OCI-LY7 (cell line): Measurements from ENCODE around the gene FMN2. TPM values are rescaled to one million over a fixed set of nuclear protein-coding genes. Genes with fewer than 3 reads are reported as not detected.

Experiments
- BruUV-seq: library from RNA; stranded (reverse); fragments of 400-500 nt; replicated peaks from 2 replicates; lab custom pipeline; 2021; lab: Mats Ljungman, UMichigan
- CTCF ChIA-PET: fragments of 300-600 bp; sonication (Branson Sonifier 250); formaldehyde crosslinking; loops from one replicate; lab custom pipeline; 2022; ENCODE audit warnings: antibody characterized with exemption; ENCODE audit not compliant: unreplicated experiment; lab: Charles Lee
- POLR2A ChIA-PET: fragments of 300-600 bp; sonication (Branson Sonifier 250); formaldehyde crosslinking; loops from one replicate; lab custom pipeline; 2022; ENCODE audit warnings: antibody characterized with exemption; lab: Charles Lee
- DNase-seq: peaks from one replicate; pipeline ENCODE4 v3.0.0-alpha.2; 2015; ENCODE audit warnings: low spot score
- H2AFZ ChIP-seq: fragments of 200-600 bp; sonication (generic), shearing (Covaris generic); 2 replicates; pipeline ENCODE4 v1.6.1; 2014; ENCODE audit warnings: mild to moderate bottlenecking, antibody characterized with exemption, low read length, moderate library complexity
- H3K27ac ChIP-seq: fragments of 200-600 bp; sonication (generic); 2 replicates; pipeline ENCODE4 v1.5.1; 2014; ENCODE audit warnings: mixed run types, low read depth, mild to moderate bottlenecking, moderate library complexity, low read length, inconsistent platforms; ENCODE audit not compliant: poor library complexity, severe bottlenecking
- H3K36me3 ChIP-seq: fragments of 200-600 bp; sonication (generic); 2 replicates; pipeline ENCODE4 v1.6.1; 2014; ENCODE audit warnings: mild to moderate bottlenecking, antibody characterized with exemption, low read length, moderate library complexity, mixed read lengths; ENCODE audit not compliant: insufficient read depth
- H3K4me1 ChIP-seq: fragments of 200-600 bp; sonication (generic); 2 replicates; pipeline ENCODE4 v1.5.1; 2014; ENCODE audit warnings: mild to moderate bottlenecking, low read length; ENCODE audit not compliant: insufficient read depth, poor library complexity, severe bottlenecking
- H3K4me2 ChIP-seq: fragments of 200-600 bp; sonication (generic); 2 replicates; pipeline ENCODE4 v1.6.1; 2014; ENCODE audit warnings: mild to moderate bottlenecking, low read length
- H3K4me3 ChIP-seq: fragments of 200-600 bp; sonication (generic); 2 replicates; pipeline ENCODE4 v1.5.1; 2014; ENCODE audit warnings: mild to moderate bottlenecking, low read depth, low read length; ENCODE audit not compliant: poor library complexity, severe bottlenecking
- H3K79me2 ChIP-seq: fragments of 200-600 bp; sonication (generic); 2 replicates; pipeline ENCODE4 v1.6.1; 2016; ENCODE audit warnings: low read depth, mild to moderate bottlenecking, low read length, moderate library complexity, mixed read lengths; ENCODE audit not compliant: insufficient read depth
- H3K9me2 ChIP-seq: fragments of 200-600 bp; sonication (generic); 2 replicates; pipeline ENCODE4 v1.6.1; 2016; ENCODE audit warnings: mild to moderate bottlenecking, low read length, mixed read lengths; ENCODE audit not compliant: insufficient read depth
- H3K9me3 ChIP-seq: fragments of 200-600 bp; sonication (generic); 2 replicates; pipeline ENCODE4 v1.6.1; 2014; ENCODE audit warnings: mild to moderate bottlenecking, mixed run types, low read length, mixed read lengths
- H4K20me1 ChIP-seq: fragments of 200-600 bp; sonication (generic); 2 replicates; pipeline ENCODE4 v1.6.1; 2014; ENCODE audit warnings: mild to moderate bottlenecking, antibody characterized with exemption, low read length, moderate library complexity, mixed read lengths; ENCODE audit not compliant: insufficient read depth
- EZH2phosphoT487 ChIP-seq: fragments of 200-600 bp; sonication (generic); IDR thresholded peaks from 2 replicates; pipeline ENCODE4 v1.6.1; 2018; ENCODE audit warnings: low read depth, borderline replicate concordance, mild to moderate bottlenecking, mixed run types, antibody characterized with exemption, low read length, moderate library complexity, mixed read lengths
- intact Hi-C: fragments of 100-400 bp; cut with micrococcal nuclease; formaldehyde crosslinking; loops from one replicate; pipeline ENCODE4 v1.10.0; 2022; ENCODE audit not compliant: unreplicated experiment
- total RNA-seq, 2 experiments: library from RNA; depleted of rRNA in 1 of 2; stranded (reverse); fragments of >200 nt in 1 of 2; shearing (Covaris generic) in 1 of 2; gene quantifications; 2 replicates each; pipeline ENCODE4 v1.2.3, GENCODE V29; 2014 to 2022
- TF ChIP-seq, protein P1 (sequence below): fragments of 200-600 bp; sonication (generic); conservative IDR thresholded peaks from 2 replicates; pipeline ENCODE4 v1.5.1; 2014; ENCODE audit warnings: mild to moderate bottlenecking, antibody characterized with exemption, low read length, moderate library complexity, mixed read lengths

The FMN2 gene
- total RNA-seq, 2 experiments from 2014 or later, result not detected

DNA sequence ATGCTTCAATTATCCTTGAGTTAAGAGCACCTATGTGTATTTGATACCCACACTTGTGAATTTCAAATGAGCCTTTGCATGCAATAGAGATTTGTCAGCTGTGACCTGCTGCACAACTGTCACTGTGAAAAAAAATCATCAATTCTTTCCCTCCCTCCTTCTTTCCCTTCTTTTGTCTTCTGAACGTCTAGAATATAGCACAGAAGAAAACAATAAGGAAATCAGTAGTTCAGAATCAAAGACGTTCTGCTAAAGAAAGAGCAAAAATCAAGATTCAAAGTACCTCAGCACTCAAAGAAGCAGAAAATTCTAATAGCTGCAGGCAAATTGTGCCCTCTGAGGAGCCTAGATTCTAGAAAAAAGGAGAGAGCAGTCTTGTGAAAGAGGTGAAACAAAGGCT lies 1.7 kb upstream of the FMN2 start:
- no peaks in the 10 kb centered on the region for H3K4me1 ChIP-seq
- ChIA-PET CTCF (no interaction called here), POLR2A (no interaction called here)

DNA sequence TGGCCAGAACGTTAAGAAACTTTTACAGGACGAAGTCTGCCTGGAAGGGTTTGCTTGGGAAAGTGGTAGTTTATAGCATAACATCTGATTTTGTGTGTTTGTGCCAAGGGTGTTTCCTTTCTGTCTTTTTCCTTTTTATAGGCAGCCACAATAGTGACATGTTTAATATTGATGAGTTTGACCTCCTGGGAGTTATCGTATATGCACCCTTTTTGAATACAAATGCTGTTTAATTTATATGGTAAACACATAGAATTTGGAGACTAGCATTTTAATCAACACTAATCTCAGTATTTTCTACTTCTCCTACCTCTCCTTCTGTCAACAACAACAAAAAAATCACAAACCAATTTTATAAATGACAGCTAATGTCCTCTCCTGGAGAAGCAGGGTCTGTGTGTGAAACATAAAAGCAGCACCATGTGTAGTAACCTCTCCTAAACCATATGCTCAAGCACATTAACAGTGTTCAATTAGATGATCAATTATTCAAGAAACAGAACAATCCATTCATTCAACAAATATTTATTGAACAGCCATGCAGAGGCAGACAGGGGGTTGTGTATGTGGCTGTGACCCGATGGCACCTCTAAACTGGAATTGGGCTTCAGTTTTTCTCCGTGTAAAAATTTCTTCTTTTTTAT lies 604 bp upstream of the FMN2 start:
- Histone ChIP-seq H3K9me2 (no peaks in the 10 kb centered on the region), H3K9me3 (no peaks in the 10 kb centered on the region), H3K4me2 (no peak overlapping the region), H3K36me3 (no peaks in the 10 kb centered on the region), H3K4me1 (no peaks in the 10 kb centered on the region), H3K4me3 (no peak overlapping the region), H2AFZ (no peak overlapping the region), H3K79me2 (no peaks in the 10 kb centered on the region), H3K27ac (no peak overlapping the region), H4K20me1 (no peaks in the 10 kb centered on the region)
- ChIA-PET CTCF (no interaction called here), POLR2A (interaction anchor here (1.1 kb wide), 1 partner anchor 11 kb away, joined by 3 read pairs; no protein-coding TSS in a partner anchor)
- TF ChIP-seq EZH2phosphoT487, result no peak
- TF ChIP-seq, protein P1, sequence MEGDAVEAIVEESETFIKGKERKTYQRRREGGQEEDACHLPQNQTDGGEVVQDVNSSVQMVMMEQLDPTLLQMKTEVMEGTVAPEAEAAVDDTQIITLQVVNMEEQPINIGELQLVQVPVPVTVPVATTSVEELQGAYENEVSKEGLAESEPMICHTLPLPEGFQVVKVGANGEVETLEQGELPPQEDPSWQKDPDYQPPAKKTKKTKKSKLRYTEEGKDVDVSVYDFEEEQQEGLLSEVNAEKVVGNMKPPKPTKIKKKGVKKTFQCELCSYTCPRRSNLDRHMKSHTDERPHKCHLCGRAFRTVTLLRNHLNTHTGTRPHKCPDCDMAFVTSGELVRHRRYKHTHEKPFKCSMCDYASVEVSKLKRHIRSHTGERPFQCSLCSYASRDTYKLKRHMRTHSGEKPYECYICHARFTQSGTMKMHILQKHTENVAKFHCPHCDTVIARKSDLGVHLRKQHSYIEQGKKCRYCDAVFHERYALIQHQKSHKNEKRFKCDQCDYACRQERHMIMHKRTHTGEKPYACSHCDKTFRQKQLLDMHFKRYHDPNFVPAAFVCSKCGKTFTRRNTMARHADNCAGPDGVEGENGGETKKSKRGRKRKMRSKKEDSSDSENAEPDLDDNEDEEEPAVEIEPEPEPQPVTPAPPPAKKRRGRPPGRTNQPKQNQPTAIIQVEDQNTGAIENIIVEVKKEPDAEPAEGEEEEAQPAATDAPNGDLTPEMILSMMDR, result no peak
- BruUV-seq, result no TSS peak
- no peak for DNase-seq
- intact Hi-C loops, result no loop called here

More for the DNA sequence above, 1.7 kb upstream of the FMN2 start:
- no peak overlapping the region for H3K27ac ChIP-seq
- no TSS peak for BruUV-seq
- H3K4me2 ChIP-seq, result no peak overlapping the region
- H2AFZ ChIP-seq, result no peak overlapping the region
- no peak for TF ChIP-seq EZH2phosphoT487
- TF ChIP-seq, protein P1, result no peak
- intact Hi-C loops, result no loop called here
- H3K9me3 ChIP-seq, result no peaks in the 10 kb centered on the region
- no peak overlapping the region for H3K4me3 ChIP-seq
- H3K9me2 ChIP-seq, result no peaks in the 10 kb centered on the region
- no peaks in the 10 kb centered on the region for H3K79me2 ChIP-seq
- H4K20me1 ChIP-seq, result no peaks in the 10 kb centered on the region
- no peak for DNase-seq
- H3K36me3 ChIP-seq, result no peaks in the 10 kb centered on the region
